ENCODE data around the gene C2CD2L. TPM values are rescaled to one million over a fixed set of nuclear protein-coding genes. Genes with fewer than 3 reads are reported as not detected.

The C2CD2L gene
- total RNA-seq, 1 experiment from 2014 or later = 14.7 TPM

GRCh38 chr11:119115484-119116234 is 8.5 kb downstream of the C2CD2L start:
- intact Hi-C loops (cut with micrococcal nuclease; ENCODE audit: unreplicated experiment) = no loop called here
- no peak for TF ChIP-seq CTCF (IDR thresholded peaks at IDR 0.05; ENCODE audit: insufficient read depth in 1 of 2, low read depth in 1 of 2, low read length in 1 of 2, severe bottlenecking in 1 of 2, unreplicated experiment in 1 of 2)
- no peaks in the 10 kb centered on the region for H3K27me3 ChIP-seq (replicated peaks; ENCODE audit: control insufficient read depth, insufficient read depth, low read length)
- Mint-ChIP-seq H3K4me3 (ENCODE audit: unreplicated experiment) (no peak overlapping the region), H3K27ac (ENCODE audit: unreplicated experiment) (no peak overlapping the region), H3K9me3 (ENCODE audit: unreplicated experiment) (no peaks in the 10 kb centered on the region), H3K36me3 (ENCODE audit: insufficient read depth, unreplicated experiment) (peaks cover 15% of the 10 kb centered on the region), H3K27me3 (ENCODE audit: insufficient read depth, unreplicated experiment) (no peaks in the 10 kb centered on the region), H3K4me1 (ENCODE audit: low read depth, unreplicated experiment) (peaks cover 7% of the 10 kb centered on the region)
- H3K4me3 ChIP-seq (ENCODE audit: low read depth, low read length) = no peak overlapping the region
- H3K36me3 ChIP-seq (ENCODE audit: control insufficient read depth, insufficient read depth, low read length) = 0 out of 2 replicates have a peak, but pooled peaks cover 2% of the 10 kb centered on the region
- BruUV-seq (replicated peaks) = no TSS peak
- DNase-seq = no peak
- ChIA-PET CTCF (interaction anchor here (1.2 kb wide), 1 partner anchor 13 kb away, joined by 4 read pairs; no protein-coding TSS in a partner anchor), POLR2A (interaction anchor here (0.6 kb wide), 1 partner anchor 14 kb away, joined by 7 read pairs; the partner anchor contains the start of gene DPAGT1)
- no peaks in the 10 kb centered on the region for H3K9me3 ChIP-seq
- 0 out of 2 replicates have a peak, but pooled peaks cover 4% of the 10 kb centered on the region for H3K4me1 ChIP-seq

GRCh38 chr11:119116235-119116594 is 9.1 kb downstream of the C2CD2L start:
- Histone ChIP-seq H3K4me3 (ENCODE audit: low read depth, low read length) (no peak overlapping the region), H3K4me1 (0 out of 2 replicates have a peak, but pooled peaks cover 4% of the 10 kb centered on the region), H3K27me3 (replicated peaks; ENCODE audit: control insufficient read depth, insufficient read depth, low read length) (no peaks in the 10 kb centered on the region), H3K9me3 (no peaks in the 10 kb centered on the region), H3K36me3 (ENCODE audit: control insufficient read depth, insufficient read depth, low read length) (0 out of 2 replicates have a peak, but pooled peaks cover 2% of the 10 kb centered on the region)
- H3K27me3 Mint-ChIP-seq (ENCODE audit: insufficient read depth, unreplicated experiment) = no peaks in the 10 kb centered on the region
- TF ChIP-seq CTCF (IDR thresholded peaks at IDR 0.05; ENCODE audit: insufficient read depth in 1 of 2, low read depth in 1 of 2, low read length in 1 of 2, severe bottlenecking in 1 of 2, unreplicated experiment in 1 of 2) = no peak
- peaks cover 18% of the 10 kb centered on the region for H3K36me3 Mint-ChIP-seq (ENCODE audit: insufficient read depth, unreplicated experiment)
- no TSS peak for BruUV-seq (replicated peaks)
- peaks cover 10% of the 10 kb centered on the region for H3K4me1 Mint-ChIP-seq (ENCODE audit: low read depth, unreplicated experiment)
- intact Hi-C loops (cut with micrococcal nuclease; ENCODE audit: unreplicated experiment) = no loop called here
- DNase-seq = no peak
- no peaks in the 10 kb centered on the region for H3K9me3 Mint-ChIP-seq (ENCODE audit: unreplicated experiment)
- no peak overlapping the region for H3K27ac Mint-ChIP-seq (ENCODE audit: unreplicated experiment)
- ChIA-PET CTCF (interaction anchor here (1.2 kb wide), 1 partner anchor 14 kb away, joined by 4 read pairs; no protein-coding TSS in a partner anchor), POLR2A (no interaction called here)
- H3K4me3 Mint-ChIP-seq (ENCODE audit: unreplicated experiment) = no peak overlapping the region

GRCh38 chr11:119116601-119117000 is 9.5 kb downstream of the C2CD2L start:
- H3K4me1 Mint-ChIP-seq (ENCODE audit: low read depth, unreplicated experiment) = peaks cover 10% of the 10 kb centered on the region
- ChIA-PET CTCF (interaction anchor here (1.2 kb wide), 1 partner anchor 14 kb away, joined by 4 read pairs; no protein-coding TSS in a partner anchor), POLR2A (no interaction called here)
- TF ChIP-seq CTCF (IDR thresholded peaks at IDR 0.05; ENCODE audit: insufficient read depth in 1 of 2, low read depth in 1 of 2, low read length in 1 of 2, severe bottlenecking in 1 of 2, unreplicated experiment in 1 of 2) = no peak
- intact Hi-C loops (cut with micrococcal nuclease; ENCODE audit: unreplicated experiment) = no loop called here
- H3K9me3 Mint-ChIP-seq (ENCODE audit: unreplicated experiment) = no peaks in the 10 kb centered on the region
- peaks cover 18% of the 10 kb centered on the region for H3K36me3 Mint-ChIP-seq (ENCODE audit: insufficient read depth, unreplicated experiment)
- Histone ChIP-seq H3K9me3 (no peaks in the 10 kb centered on the region), H3K4me3 (ENCODE audit: low read depth, low read length) (no peak overlapping the region), H3K27me3 (replicated peaks; ENCODE audit: control insufficient read depth, insufficient read depth, low read length) (no peaks in the 10 kb centered on the region), H3K36me3 (ENCODE audit: control insufficient read depth, insufficient read depth, low read length) (0 out of 2 replicates have a peak, but pooled peaks cover 2% of the 10 kb centered on the region), H3K4me1 (0 out of 2 replicates have a peak, but pooled peaks cover 4% of the 10 kb centered on the region)
- H3K27ac Mint-ChIP-seq (ENCODE audit: unreplicated experiment) = no peak overlapping the region
- no peak for DNase-seq
- no peak overlapping the region for H3K4me3 Mint-ChIP-seq (ENCODE audit: unreplicated experiment)
- no TSS peak for BruUV-seq (replicated peaks)
- H3K27me3 Mint-ChIP-seq (ENCODE audit: insufficient read depth, unreplicated experiment) = no peaks in the 10 kb centered on the region
